IPS-NIHi11 (cell line): ENCODE measurements around the gene TMEM138.
A peak's percentile ranks its signal among the peaks of the same experiment; 100 is the strongest.

Experiments used
- DNase-seq: peaks from one replicate; pipeline ENCODE4 v3.0.0; 2012; ENCODE audit warnings: mixed read lengths, low spot score

The TMEM138 gene

DNA sequence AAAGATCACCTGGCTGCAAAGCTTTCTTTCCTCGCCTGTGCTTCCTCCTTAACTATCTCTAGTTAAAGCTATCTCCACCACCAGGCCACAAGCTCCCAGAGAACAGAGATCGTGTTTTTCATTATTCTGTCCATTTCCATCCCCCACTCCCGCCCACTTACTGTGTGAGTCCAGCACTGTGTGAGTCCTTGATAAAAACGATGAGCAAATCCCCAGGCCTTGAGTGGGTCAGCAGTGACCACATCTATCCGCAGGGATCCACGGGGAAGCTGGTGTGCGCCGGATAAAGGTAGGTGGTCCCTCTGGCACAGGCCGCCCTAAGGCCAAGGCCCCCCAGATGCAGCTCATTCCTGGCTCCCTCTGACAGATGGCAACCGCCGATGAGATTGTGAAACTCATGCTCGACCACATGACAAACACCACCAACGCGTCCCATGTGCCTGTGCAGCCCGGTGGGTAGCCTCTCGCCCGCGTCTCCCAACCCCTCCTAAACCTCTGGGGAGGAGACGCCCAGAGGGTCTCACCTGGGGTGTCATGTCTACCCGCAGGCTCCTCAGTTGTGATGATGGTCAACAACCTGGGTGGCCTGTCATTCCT, 19.9 kb upstream of the TMEM138 start:
- DNase-seq, result no peak

DNA sequence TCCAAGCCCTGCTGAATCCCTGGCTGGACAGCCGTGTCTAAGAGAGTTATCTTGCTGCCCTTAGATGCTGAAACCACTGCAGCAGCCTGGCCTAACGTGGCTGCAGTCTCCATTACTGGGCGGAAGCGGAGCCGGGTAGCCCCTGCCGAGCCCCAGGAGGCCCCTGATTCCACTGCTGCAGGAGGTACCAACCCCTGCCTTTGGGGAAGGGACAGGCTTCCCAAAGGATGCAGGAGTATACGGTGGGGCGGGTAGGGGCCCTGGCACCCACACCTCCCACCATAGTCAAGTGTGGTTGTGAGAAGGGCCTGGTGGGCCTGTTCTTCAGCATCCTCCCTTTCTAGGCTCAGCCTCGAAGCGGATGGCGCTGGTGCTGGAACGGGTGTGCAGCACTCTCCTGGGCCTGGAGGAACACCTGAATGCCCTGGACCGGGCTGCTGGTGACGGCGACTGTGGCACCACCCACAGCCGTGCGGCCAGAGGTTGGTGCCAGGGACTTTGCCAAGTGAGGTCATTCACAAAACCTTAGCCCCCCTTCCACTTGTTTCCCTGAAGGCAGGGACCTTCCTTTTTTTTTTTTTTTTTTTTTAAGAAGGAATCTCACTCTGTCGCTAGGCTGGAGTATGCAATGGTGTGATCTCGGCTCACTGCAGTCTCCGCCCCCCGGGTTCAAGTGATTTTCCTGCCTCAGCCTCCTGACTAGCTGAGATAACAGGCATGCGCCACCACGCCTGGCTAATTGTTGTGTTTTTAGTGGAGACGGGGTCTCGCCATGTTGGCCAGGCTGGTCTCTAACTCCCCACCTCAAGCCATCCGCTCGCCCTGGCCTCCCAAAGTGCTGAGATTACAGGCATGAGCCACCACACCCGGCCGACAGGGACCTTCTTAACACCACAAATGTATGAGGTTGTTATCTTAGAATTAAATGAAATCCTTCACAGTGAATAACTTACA, 18.1 kb upstream of the TMEM138 start:
- DNase-seq, result no peak

DNA sequence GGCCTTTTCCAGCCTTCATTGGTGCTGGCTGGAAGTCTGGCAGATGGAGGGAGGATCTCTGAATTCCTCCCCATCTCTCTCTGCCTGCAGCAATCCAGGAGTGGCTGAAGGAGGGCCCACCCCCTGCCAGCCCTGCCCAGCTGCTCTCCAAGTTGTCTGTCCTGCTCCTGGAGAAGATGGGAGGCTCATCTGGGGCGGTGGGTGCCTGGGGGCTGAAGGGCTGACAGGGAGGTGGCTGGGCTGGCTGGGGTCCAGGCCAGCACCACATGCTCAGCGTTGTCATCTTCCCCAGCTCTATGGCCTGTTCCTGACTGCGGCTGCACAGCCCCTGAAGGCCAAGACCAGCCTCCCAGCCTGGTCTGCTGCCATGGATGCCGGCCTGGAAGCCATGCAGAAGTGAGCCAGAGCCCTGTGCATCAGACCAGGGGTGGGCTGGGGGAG, 17.0 kb upstream of the TMEM138 start:
- no peak for DNase-seq

DNA sequence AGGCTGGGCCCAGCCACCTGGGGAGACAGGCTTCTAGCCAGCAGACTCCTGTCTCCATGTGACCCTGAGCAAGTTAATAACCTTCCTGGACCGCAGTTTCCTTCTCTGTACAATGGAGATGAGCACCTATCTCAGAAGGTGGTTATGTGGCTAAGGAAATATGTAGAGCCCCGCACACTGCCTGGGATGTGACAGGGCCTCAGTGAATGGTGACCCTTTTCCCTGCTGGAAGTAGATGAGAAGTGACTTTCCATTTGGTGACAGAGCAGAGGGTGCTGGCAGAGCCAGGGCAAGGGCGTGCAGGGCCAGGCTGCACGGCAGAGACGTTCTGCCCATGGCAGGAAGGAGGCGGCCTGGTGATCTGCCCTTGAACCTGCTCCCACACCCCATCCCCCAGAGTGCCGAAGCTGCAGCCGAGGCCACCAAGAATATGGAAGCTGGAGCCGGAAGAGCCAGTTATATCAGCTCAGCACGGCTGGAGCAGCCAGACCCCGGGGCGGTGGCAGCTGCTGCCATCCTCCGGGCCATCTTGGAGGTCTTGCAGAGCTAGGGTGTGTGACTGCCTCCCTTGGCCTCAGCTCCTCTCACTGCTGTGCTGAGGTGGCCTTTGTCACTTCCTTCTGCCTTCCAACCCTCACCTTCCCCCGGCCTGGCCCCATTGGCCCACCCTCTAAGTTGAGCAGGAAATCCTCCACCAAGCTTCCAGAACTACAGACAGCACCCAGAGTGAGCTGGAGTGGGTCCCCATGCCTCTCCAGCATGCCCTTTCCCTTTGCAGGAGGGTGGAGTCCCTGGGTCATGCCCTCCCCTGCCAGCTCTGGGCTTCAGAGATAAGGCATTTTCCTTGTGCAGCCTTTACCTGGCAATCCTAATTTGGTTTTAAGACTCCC, 16.0 kb upstream of the TMEM138 start:
- no peak for DNase-seq

DNA sequence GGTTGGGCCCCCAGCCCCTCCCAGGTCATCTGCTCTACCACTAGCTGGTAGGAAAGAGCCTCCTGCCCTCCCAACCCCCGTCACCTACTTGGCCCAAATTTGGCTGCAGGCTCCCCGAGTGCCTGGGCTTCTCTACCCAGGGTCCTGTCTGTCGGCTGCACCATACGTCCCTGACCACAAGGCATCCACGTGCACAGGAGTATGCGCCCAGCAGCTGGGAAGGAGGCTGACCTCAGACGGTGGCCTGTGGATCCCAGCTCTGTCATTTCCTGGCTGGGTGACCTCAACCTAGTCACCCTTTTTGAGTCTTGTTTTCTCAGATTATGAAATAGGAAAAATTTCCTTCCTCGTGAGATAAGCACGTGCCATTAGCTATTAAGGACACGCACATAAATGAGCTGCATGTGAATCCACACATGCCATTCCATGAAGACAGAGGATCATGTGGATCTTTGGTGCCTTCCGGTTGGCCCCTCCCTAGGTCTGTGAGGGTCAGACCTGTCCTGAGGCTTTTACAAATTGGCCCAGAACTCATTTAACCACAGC, 14.2 kb upstream of the TMEM138 start:
- no peak for DNase-seq

DNA sequence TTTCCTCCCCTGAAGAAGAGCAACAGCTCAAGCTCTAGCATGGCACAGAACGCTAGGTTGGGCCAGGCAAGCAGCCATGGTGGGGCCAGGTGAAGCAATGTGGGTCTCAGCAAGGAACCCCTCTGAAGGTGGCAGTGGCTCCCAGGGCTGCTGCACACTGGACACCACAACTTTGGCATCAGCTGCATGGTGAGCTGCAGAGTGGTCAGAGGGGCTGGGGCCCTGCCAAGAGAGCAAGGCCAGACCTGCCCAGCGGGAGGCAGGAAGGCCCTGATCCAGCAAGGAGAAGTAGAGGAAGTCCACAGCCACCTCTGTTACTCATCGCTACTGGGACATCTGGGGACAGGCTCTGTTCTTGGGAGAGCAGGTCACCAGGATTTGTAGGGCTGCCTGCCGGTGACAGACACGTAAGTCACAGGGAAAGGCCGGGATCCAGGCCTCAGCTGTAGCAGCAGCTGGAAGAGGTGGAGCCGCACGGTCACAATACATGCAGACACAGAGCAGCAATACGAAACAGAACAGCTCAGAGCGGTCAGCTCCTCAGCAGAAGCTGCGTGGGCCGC, 12.9 kb upstream of the TMEM138 start:
- no peak for DNase-seq

DNA sequence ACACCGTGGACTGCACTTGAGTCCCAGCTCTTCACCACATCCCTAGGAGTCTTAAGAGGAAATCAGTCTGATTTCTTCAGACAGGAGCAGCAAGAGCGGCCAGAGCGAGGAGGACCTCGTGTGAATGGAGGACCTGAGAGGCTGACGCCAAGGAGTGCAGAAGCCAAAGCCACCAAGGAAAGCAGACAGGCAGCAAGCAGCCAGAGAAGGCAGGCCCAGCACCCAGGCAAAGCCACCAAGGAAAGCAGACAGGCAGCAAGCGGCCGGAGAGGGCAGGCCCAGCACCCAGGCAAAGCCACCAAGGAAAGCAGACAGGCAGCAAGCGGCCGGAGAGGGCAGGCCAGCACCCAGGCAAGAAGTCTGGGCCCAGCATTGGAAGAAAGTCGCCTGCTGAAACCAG, 12.3 kb upstream of the TMEM138 start:
- no peak for DNase-seq

DNA sequence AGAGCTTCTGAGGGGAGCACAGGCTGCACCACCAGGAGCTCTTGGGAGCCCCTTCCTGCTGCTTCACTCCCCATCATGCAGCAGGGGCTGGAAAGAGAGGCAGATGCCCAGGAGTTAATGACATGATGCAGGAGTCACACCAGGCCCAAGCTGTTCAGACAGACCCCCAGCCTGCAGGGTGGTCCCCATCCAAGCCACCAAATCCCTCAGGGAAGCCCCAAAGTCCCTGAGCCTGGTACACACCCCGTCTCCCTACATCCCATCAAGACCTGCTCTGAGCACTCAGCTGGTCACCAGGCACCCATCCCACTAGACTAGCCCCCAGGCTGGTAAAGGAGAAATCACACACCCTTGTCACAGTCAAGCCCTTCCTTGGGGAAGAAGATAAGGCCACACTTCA, 11.8 kb upstream of the TMEM138 start:
- DNase-seq, result no peak

DNA sequence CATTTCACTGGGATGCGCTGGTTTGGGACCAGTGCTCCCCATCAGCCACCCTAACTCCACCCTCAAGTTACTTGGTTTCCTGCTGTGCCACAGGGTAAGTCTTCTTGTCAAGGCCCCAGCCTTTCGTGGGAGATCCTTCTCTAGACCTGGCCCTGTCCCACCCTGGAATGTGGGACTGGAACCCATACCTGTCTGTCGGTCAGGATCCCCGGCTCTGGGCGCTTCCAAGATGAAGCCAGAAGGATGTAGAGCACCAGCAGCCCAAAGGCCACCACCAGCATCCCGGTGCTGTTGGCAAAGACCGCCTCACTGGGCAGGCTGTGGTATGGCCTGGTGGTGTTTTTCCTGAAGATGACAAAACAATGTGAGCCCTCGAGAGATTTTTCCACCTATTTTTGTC, 11.4 kb upstream of the TMEM138 start:
- no peak for DNase-seq

DNA sequence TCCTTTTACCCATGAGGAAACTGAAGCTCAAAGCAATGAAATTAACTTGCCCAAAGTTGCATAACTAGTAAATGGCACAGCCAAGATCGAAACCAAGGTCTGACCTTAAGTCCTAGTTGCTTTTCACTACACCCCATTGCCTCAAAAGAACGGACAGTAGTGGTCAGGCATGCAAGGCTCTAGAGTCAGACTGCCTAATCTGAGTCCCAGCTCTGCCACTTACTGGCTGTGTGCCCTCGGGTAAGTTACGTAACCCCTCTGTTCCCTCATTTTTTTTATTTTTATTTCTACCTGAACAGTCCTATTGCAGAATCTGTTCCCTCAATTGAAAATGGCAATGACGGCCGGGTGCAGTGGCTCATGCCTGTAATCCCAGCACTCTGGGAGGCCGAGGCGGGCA, 10.1 kb upstream of the TMEM138 start:
- DNase-seq, result no peak

DNA sequence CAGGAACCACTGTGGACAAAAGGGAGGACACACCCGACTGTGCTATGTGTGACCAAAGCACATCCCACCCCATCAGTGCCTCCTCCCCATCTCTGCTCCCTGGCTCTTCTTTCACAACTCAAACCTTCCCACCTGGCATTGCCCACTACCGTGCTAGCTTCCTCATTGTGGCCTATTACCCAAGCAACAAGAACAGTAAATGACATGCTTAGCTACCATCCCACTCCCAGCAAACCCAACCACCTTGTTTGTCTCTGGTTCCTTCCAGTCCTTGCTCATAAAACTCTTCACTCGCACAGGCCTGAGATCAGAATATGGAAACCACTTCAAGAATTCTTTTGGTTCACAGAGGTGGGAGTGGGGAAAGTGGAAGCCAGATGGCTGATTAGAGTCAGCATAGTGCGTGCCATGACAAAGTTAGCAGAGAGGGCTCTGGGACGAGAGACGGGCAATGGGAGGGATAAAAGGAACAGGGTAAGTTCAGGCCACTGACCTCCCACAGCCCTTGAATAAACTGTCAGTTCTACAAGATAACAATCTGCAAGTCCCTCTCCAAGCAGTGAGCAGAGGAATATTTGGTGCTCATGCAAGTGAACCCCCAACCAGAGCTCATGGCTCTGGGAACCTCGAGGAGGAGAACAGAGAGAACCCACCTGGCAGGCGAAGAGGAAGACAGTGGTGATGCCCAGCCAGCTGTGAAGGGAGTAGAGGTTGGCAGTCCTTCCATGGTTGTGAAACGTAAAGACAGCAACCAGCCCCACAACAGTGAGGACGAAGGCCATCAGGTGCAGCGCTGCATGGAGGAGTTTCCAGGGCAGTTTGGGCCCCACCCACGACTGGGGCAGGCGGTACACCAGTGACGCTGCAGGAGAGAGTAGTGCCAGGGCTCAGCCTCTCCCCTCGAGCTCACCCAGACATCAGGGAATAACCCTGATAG, 8.8 kb upstream of the TMEM138 start:
- no peak for DNase-seq

DNA sequence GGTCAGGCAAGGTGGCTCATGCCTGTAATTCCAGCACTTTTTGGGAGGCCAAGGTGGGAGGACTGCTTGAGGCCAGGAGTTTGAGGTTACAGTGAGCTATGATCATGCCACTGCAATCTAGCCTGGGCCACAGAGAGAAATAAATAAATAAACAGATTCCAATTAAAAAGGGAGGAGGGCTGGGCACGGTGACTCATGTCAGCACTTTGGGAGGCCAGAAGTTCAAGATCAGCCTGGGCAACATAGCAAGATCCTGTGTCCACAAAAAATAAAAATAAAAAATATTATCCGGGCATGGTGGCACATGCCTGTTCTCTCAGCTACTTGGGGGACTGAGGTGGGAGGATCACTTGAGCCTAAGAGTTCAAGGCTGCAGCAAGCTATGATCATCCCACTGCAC, 8.0 kb upstream of the TMEM138 start:
- no peak for DNase-seq

DNA sequence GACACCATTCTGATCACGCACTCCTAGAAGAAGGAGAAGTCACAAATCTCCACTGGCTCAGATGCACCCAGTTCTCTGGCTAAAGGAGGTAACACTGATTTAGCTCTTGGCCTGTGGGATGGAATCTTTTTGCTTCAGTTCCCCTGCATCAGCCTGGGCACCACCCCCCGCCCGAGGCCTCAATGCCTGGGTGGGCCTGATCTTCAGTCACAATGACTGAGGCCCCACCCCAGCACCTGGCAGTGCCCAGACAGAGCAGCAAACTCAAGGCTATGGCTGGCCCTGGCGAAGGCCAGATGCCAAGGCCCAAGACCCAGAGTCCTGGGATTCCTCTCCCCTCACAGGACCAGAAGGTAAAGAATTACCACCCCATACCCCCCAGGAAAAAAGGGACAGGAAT, 5.5 kb upstream of the TMEM138 start:
- no peak for DNase-seq

DNA sequence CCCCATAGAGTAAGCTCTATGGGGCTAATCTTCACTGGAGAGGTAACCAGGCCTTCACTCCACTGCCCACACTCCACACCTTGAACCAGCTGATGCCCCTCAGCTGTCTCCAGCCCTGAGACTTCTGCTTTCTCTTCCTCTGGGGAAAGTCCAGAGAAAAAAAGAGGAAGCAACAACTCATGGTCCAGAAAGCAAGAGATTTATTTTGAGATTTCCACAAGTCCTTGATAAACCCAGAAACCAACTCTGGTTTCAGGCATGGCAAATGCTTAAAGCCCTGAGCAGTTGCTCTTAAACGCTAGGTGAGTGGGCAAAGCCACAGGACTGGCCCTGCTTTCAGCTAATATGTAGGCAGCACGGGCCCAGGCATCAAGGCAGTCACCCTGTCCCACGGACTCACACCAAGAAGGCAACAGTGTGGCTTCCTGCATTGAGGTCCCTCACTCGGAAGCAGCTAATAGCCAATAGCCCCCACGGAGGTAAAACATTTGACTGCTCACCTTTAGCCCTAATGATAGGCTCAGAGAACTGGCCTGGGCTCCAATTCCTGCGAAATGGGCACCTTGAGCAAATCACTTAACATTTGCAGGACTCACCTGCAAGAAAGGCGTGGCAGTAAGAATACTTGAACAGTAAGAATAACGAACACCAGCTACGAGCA, 4.8 kb upstream of the TMEM138 start:
- DNase-seq, result no peak

DNA sequence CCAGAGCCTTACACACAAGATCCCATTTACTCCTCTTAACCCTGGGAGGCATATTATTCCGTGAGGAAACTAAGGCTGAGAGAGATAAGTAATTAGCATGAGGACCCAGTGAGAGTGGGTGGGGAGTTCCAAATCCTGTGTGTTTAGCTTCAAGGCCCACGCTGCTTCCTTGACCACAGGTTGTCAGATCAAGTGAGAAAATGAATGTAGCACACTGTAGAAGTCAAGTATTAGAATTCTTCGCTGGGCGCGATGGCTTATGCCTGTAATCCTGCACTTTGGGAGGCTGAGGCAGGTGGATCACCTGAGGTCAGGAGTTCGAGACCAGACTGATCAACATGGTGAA, 4.3 kb upstream of the TMEM138 start:
- DNase-seq, result no peak

DNA sequence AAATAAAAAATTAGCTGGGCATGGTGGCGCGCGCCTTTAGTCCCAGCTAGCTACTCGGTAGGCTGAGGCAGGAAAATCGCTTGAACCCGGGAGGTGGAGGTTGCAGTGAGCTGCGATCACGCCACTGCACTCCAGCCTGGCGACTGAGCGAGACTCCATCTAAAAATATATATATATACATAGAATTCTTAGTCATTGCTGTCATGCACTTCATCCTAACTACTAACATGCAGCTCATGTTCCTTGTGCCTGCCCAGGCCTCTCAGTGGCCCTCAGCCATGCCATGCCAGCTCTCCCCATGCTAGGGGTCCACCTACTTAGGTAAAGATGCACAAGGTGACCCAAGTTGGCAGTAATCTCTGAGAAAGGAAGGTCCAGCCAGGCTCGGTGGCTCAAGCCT, 3.6 kb upstream of the TMEM138 start:
- DNase-seq, result no peak

DNA sequence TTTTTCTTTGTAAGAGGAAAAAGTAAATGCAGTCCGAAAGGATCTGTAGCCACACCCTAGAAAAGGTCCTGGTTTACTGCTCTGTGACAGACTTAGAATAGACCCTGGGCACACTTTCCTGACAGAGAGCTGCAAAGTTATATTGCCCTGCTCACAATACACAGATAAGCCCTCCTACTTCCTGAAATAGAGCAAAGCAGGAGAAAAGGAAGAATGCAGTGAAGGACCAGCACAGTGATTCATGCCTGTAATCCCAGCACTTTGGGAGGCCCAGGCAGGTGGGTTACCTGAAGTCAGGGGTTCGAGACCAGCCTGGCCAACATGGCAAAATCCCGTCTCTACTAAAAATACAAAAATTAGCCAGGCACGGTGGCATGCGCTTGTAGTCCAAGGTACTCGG, 2.7 kb upstream of the TMEM138 start:
- DNase-seq, result no peak

DNA sequence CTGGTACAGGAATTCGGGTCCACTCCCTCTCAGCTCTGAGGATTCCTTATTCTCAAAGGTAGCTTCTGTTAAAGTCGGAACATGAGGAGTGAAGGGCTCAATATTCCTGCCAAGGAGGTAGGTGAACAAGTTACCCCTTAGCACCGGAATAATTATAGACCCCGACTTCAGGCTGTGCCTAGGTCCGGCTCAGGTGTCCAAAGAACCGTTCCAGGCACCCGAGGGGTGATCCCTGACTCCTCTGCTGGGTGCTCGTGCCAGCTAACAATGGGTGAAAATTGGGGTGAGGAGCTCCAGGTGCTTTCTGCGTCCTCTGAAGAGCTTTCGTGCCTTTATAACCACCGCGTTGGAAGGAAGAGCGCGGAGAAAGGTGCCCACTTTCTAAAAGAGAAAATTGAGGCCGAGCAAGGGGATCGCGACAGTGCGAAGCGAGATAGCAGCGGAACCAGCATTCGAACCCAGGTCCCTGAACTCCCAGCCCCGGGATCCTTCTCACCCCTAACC, 885 bp upstream of the TMEM138 start:
- DNase-seq, result no peak

DNA sequence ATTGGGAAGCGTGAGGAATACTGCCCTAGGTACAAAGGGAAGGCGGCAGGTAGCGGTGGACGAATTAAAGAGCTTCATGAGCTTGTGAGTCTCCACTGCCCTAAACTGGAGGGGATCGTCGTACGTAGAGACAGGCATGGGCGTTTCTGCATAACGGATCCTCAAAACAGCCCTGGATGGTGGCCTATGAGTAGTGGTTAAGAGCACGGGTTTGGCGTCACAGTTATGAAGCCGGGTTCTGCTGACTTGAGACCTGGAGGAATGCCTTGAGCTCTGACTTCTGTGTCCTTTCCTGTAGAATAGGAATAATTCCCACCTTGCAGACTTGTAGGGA, 335 bp downstream of the TMEM138 start:
- DNase-seq, result peak; percentile 36

DNA sequence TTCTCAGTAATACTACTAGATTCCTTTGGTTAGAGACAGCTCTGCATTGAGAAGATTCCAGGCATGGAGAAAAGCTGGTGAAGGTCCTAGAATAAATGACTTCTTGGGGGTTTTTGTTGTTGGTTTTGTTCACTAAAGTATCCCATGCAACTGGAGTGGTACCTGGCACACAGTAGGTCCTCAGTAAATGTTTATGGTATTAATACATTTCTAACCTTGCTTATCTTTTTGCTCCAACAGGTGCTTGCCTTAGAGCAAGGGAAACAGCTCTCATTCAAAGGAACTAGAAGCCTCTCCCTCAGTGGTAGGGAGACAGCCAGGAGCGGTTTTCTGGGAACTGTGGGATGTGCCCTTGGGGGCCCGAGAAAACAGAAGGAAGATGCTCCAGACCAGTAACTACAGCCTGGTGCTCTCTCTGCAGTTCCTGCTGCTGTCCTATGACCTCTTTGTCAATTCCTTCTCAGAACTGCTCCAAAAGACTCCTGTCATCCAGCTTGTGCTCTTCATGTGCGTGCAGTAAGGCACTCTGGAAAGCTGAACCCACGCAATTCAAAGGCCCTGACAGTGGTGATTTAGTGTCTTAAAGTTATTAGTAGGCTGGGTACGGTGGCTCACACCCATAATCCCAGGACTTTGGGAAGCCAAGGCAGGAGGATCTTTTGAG, 2.0 kb downstream of the TMEM138 start:
- no peak for DNase-seq
